ENCODE measurements around the gene PRKAG2.
"Not testable (repeated sequence)": the region's sequence is repeated elsewhere in the genome, so short reads cannot be mapped to it uniquely, and the experiment has no call there.

PRKAG2 gene

GRCh38 chr7:151809146-151809863, 67.6 kb downstream of the PRKAG2 start:
- no peak for FAIRE-seq
- DNase-seq (ENCODE audit: extremely low spot score, insufficient read length, low read depth), result no peak

DNA sequence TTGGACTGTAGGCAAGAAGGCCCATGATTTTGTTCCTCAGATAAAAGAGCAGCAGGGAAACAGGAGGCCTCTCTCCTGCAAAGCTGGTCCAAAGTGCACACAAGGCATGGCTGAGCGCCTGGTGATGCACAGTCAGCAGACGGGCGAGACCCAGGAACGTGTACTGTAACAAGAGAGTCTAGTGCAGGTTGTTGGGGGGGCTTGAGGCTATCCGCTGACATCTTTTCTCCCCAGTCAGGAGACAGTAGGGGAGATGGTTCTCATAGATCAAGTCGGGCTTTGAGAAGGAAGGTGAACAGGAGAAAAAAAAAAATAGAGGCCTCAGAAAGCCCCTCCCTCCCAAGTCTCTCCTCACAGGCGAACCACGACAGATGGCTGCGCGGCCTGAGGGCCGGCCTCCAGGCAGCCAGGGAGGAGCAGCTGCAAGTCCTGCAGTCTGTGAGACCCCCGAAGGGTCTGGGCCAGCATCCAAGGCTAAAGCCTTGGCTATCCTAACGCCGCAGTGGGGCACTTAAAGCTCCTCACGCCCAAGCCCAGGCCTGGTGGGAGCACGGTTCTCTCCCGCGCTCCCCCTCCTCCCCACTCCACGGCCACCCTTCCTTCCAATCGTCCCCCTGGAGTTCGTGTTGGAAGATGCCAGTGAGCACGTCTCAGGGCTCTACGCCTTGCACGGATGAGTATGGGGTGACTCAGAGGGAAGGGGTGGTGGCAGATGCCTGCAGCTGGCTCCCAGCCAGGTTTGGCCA, 68.3 kb downstream of the PRKAG2 start:
- DNase-seq (ENCODE audit: extremely low spot score, insufficient read length, low read depth) (no peak), FAIRE-seq (no peak)

DNA sequence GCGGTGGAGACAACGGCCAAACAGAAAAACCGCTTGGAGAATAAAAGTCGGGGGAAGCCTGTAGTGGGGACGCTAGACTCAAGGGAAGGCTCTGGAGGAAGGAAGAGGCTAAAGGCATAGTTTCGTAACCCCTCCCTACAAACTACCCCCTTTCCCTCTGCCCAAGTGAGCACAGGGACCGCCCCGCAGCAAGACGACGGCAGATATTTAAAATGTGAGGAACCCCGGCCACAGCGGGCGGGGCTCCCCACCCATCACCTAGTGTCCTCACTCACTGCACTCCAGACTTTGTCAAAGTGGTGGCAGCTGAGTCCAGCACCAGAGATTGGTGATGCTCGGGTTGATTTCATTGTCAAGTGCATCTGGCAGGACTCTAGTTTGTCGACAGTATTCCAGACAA, 69.1 kb downstream of the PRKAG2 start:
- DNase-seq (ENCODE audit: extremely low spot score, insufficient read length, low read depth), result no peak
- FAIRE-seq, result no peak

DNA sequence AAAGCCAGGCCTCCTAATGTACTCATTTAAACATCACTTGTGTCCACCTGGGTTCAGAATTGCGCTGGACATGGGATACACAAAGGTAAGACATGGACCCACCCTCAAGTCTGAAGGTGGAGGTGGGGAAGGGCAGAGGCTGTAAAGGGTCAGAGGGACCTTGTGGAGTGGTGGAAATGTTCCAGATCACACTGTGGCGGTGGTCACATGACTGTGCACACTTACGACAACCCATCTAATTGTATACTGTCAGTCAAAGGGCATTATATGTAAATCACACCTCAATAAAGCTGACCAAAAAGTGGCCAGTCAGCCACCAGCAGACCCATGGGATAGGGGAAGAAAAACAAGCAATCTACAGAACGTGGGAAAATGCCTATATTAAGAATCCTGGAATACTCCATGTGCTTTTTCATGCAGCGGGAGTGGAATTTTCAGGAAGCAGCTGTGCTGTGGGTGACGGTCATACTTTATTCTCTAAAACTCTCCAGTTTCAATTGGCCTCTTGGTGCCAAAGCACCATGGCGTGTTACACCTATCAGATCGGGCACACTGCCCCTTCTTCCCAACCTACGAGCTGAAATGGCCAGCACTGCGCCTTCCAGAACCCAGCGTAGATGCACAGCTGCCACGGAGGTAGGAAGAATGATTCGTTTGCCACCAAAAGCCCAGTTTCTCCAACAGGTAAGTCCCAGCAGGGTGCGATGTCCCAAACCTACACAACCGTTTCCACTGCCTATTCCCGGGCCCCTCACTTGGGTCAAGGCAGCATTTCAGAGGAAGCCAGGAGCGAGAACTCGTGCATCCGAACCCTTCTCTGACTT, 69.8 kb downstream of the PRKAG2 start:
- DNase-seq (ENCODE audit: extremely low spot score, insufficient read length, low read depth), result no peak
- FAIRE-seq, result no peak

DNA sequence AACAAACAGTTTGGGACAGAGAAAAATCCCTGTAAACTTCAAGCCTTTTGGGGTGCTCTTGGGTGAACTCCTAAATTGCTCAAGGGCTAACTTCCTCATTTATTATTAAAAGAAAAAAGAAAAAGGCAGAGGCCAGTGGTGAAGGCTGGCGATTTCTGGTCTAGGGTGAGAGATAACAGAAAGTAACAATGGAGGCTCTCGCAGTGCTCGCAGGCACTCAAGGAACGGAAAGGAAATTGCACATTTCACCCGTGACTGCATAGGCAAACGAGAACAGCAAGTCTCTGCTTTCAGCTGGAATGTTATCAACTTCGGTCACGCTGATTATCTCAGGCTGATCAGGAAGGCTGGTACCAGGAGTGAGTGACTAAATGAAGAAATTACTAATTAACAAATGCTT, 70.7 kb downstream of the PRKAG2 start:
- DNase-seq (ENCODE audit: extremely low spot score, insufficient read length, low read depth) (no peak), FAIRE-seq (no peak)

GRCh38 chr7:151805191-151805590, 71.7 kb downstream of the PRKAG2 start:
- DNase-seq (ENCODE audit: extremely low spot score, insufficient read length, low read depth) (no peak), FAIRE-seq (no peak)

GRCh38 chr7:151804756-151805155, 72.2 kb downstream of the PRKAG2 start:
- no peak for FAIRE-seq
- no peak for DNase-seq (ENCODE audit: extremely low spot score, insufficient read length, low read depth)

DNA sequence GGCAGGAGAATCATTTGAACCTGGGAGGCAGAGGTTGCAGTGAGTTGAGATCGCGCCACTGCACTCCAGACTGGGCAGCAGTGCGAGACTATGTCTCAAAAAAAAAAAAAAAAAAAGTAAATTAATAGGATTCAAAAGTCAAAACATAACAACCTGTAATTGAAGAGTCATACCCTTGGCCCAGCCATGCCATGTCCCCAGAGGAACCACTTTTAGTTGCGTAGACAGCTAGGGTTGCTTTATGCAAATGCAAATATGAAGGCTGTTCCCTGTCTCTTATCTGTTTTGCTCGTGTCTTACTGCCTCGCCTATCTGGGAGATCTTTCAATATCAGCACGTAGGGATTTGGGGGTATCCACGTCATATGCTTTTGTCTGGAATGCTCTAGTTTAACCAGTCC, 73.1 kb downstream of the PRKAG2 start:
- FAIRE-seq (no peak), DNase-seq (ENCODE audit: extremely low spot score, insufficient read length, low read depth) (no peak)

GRCh38 chr7:151802469-151802846, 74.5 kb downstream of the PRKAG2 start:
- DNase-seq (ENCODE audit: extremely low spot score, insufficient read length, low read depth), result no peak
- no peak for FAIRE-seq

DNA sequence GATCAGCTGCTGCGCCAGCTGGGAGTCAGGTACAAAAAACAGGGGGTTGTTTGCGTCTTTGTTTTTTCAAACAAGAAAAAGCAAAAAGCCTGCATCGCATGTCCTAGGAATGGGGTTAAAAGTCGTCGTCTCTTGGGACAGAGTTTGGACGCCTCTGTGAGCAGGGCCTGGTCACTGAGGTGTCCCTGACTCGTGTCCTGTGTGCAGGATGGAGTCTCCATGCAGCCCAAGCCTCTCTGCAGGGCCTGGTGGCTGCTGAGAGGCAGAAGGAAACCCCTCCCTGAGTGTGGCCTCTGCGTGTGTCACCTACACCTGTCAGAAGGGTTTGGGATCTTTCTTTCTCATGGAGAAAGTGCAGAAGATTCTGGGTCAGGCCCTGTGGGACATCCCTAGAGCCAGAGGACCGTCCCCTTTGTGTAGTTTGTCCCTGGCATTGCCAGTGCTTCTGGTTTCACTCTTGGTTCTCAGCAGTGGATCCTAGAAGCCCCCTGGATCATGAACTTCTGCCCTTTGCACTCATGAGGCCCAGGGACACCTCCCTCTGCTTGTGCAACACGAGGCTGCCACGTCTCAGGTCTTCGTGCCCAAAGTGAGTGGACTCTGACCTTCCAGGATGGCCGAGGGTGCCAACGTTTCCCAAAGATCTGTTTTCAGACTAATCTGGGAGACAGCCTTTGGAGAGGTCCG, 75.0 kb downstream of the PRKAG2 start:
- no peak for FAIRE-seq
- DNase-seq (ENCODE audit: extremely low spot score, insufficient read length, low read depth), result no peak

DNA sequence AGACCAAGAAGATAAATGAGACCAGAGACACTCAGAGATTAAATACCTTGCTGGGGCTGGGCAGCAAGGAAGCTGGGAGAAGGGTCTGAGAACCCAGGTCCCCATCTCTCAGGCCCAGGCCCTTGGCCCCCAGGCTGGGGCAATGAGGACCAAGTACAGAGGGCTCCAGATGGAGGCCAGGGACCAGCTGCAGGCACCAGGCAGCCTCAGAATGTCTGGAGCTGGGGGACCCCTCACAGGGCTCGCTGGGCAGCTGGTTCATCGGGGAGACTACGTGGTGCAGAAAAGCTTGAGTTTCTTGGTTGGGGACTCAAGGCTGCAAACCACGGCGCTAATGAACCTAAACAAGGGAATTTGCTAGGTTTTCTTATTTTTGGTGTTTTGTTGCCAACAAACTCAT, 75.6 kb downstream of the PRKAG2 start:
- DNase-seq (ENCODE audit: extremely low spot score, insufficient read length, low read depth), result no peak
- no peak for FAIRE-seq

DNA sequence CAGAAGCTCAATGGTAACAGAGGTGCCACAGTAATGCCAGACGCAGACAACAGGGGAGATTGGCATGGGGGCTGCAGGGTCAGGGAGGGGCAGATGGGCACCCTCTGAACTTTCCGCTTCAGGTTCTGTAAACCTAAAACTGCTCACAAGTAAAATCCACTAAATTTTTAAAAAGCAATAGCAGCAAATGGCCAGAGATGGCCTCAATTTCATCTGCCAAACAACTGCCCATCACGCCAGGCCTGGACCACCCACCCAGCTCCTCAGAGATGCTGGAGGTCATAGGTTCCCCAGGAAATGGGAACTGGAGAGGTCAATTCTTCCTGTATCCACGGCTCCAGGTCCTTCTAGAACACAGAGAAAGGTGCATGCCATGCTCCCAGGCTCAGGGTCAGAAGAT, 76.1 kb downstream of the PRKAG2 start:
- FAIRE-seq (no peak), DNase-seq (ENCODE audit: extremely low spot score, insufficient read length, low read depth) (no peak)

DNA sequence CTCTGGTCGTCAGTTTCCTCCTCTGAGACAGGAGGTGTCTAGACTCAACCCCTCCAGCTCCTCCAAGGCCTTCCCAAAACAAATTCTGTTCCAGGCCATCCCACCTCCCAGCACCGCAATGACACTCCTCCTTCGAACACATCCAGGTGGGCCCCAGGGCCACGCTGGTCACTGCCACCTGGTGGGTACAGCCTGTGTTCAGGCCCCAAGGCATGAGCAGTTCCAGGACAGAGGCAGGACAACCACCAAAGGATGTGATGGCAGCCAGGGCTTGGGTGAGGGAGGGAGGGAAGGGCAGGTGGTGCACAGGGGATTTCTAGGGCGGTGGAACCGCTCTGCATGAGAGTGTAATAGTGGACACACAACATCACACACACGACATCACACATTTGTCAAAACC, 76.5 kb downstream of the PRKAG2 start:
- DNase-seq (ENCODE audit: extremely low spot score, insufficient read length, low read depth) (no peak), FAIRE-seq (no peak)

DNA sequence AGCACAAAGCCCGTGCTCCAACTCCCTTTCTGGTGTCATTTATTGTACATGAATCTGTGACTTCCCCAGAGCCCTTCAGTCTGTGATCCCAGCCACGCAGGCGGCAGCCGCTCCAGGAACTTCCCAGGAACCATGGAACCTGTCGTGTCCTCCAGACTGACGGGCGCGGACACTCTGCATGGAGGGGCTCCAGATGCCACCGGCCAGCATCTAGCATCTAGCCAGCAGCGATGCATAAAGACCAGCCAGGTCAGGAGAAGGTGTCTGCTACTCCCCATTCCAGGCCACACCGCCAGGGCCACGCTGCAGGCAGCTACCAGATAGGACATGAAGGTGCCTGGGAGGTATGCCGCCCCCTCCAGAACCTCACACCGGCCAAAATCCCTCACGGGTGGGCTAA, 77.4 kb downstream of the PRKAG2 start:
- FAIRE-seq (no peak), DNase-seq (ENCODE audit: extremely low spot score, insufficient read length, low read depth) (no peak)

DNA sequence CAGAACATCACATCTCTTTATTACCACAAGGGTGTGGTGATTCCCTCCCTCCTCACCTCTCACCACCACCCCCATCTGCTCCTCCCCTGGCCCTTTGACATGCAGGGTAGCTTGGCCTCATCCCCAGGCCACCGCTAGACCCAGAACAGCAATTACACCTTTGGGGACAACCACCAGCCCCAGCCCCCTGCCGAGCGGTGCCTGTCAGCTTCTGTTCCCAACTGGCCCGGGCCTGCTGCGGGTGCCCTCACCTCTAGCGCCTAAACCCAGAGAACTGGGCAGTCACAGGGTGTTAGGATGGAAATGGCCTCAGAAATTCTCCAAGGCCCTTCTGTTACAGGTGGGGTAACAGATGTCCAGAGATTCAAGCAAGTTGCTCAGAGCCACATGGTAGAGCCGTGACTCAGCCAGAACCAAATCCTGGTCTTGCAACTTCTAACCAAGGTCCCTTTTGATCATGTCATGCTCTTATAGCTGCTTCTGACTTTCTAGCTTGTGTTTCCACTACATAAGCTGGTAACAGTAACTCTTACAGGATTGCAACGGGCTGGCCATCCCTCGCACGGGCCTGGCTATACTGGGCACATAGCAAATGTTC, 78.0 kb downstream of the PRKAG2 start:
- FAIRE-seq (no peak), DNase-seq (ENCODE audit: extremely low spot score, insufficient read length, low read depth) (no peak)

DNA sequence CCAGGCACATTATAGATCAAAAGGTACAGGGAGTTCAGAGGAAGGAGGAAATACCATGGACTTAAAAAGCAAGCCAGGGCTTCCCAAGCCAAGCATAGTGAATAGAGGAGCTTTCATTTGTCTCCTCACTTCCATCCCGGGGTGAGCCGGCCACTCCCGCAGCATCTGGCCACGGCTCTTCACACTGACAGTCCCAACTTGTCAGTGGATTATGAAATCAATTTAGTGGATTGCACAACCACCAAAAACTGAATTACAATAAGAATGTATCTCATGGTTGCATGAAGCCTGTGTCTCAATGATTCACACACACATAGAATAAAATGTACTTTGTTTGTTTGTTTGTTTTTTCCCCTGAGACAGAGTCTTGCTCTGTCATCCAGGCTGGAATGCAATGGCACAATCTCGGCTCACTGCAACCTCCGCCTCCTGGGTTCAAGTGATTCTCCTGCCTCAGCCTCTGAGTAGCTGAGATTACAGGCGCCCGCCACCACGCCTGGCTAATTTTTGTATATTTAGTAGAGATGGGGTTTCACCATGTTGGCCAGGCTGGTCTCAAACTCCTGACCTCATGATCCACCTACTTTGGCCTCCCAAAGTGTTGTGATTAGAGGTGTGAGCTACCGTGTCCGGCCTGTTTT, 79.1 kb downstream of the PRKAG2 start:
- DNase-seq (ENCODE audit: extremely low spot score, insufficient read length, low read depth); FAIRE-seq: not testable (repeated sequence)

DNA sequence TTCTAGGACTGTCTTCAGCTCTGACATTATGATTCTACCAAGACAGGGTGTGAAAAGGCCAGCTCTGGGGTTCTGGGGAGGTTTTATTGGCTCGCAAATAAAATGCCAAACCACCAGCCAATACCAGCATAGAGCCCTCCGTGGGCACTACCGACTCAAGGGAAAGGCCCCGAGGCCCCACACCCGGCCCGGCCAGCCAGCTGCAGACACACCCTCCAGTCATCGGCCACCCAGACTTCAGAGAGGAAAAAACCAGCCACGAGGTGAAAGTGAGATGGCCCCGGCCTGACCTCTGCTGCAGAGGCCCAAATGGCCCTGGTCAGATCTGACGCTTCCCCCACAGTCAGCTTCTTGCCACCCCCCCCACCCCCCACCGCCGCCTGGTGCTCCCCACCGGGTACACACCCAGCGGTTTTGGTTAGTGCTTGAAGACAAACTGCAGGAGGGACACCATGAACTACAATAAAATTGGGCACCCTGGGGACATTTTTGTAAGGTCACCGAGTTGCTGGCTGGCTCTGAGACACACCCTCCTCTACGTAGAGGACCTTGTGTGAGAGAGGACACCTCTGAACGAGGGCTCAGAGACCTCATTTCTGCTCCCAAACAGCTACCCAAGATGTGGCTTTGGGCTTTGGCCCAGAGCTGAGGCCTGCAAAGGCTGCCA, 79.9 kb downstream of the PRKAG2 start:
- no peak for DNase-seq (ENCODE audit: extremely low spot score, insufficient read length, low read depth)

DNA sequence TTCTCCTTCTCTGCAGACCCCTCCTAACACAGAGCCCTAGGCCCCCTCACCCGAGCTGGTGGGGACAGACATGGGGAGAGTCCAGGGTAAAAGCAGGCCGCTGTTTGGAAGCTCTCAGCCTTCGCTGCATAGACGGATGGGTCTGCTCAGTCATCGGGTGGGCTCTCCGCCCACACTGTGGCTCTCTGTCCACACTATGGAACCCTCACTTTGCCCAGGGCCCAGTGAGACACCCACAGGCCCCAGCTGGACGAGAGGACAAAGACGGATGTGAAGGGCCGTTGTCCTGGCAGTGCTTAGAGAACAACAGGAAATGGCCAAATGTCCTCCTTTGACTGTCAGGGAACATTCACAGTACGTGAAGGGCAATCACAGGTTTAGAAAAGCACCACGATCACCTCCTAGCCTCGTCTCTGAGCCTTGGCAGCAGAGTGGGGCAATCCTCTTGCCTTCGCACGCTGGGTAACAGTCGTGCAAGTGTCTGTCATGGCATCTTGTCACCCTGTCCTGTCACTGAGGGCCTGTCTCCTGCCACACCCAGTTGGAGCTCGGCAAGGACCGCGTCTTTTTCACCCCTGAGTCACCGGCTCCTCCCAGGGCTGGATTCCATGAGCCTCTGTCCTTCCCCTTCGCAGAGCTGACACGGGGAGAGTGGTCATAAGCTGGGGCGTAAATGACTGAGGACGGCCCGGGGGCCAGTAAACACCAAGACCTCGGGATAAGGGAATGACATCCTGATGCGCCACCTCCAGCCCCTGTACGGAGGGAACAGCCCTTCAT, 80.6 kb downstream of the PRKAG2 start:
- FAIRE-seq (no peak), DNase-seq (ENCODE audit: extremely low spot score, insufficient read length, low read depth) (no peak)

More for the DNA sequence above, 79.9 kb downstream of the PRKAG2 start:
- FAIRE-seq, result no peak

Data from GM18507 (cell line).